Effector memory CD8-positive, alpha-beta T cell (primary cell): ENCODE data around the gene HOXA3.

Experiments used
- ATAC-seq: fragments of 150-1000 bp; cut with Tn5 transposase; replicated peaks from 2 replicates; pipeline ENCODE4 v1.10.0; 2021; ENCODE audit warnings: mild to moderate bottlenecking, moderate library complexity
- DNase-seq, 3 experiments: peaks; one replicate each; pipeline ENCODE4 v3.0.0; 2021
- H3K27ac Mint-ChIP-seq, 2 donors: one replicate each; pipeline ENCODE4 v1.8.0; 2022; ENCODE audit warnings: mild to moderate bottlenecking in 2 of 2, mixed read lengths in 2 of 2, moderate library complexity in 2 of 2
- H3K27me3 Mint-ChIP-seq, 2 donors: one replicate each; pipeline ENCODE4 v1.8.0; 2022; ENCODE audit warnings: mixed read lengths in 2 of 2
- H3K36me3 Mint-ChIP-seq: one replicate; pipeline ENCODE4 v1.8.0; 2022; ENCODE audit warnings: mild to moderate bottlenecking, moderate library complexity, mixed read lengths; ENCODE audit not compliant: insufficient read depth
- H3K4me1 Mint-ChIP-seq, 2 donors: one replicate each; pipeline ENCODE4 v1.8.0; 2022; ENCODE audit warnings: low read depth in 2 of 2, mixed read lengths in 2 of 2
- H3K4me3 Mint-ChIP-seq, 2 donors: one replicate each; pipeline ENCODE4 v1.8.0; 2022; ENCODE audit warnings: mild to moderate bottlenecking in 2 of 2, mixed read lengths in 2 of 2, moderate library complexity in 2 of 2
- H3K9me3 Mint-ChIP-seq, 2 donors: one replicate each; pipeline ENCODE4 v1.8.0; 2022; ENCODE audit warnings: mixed read lengths in 2 of 2

HOXA3 gene

GRCh38 chr7:27185854-27186667, 33.7 kb upstream of the HOXA3 start:
- H3K27ac Mint-ChIP-seq = no peak overlapping the region
- H3K4me3 Mint-ChIP-seq = peak overlapping the region; percentile 80 to 87
- H3K36me3 Mint-ChIP-seq = peaks cover 47% of the 10 kb centered on the region
- ATAC-seq (no peak), DNase-seq (no peak)
- H3K27me3 Mint-ChIP-seq = peaks cover 71 to 93% of the 10 kb centered on the region in 2 donors
- H3K4me1 Mint-ChIP-seq = peaks cover 40 to 48% of the 10 kb centered on the region in 2 donors
- H3K9me3 Mint-ChIP-seq = no peaks in the 10 kb centered on the region

GRCh38 chr7:27185013-27185853, 32.9 kb upstream of the HOXA3 start, which contains the start of gene HOXA11:
Gene HOXA11 (minus strand): TSS chr7:27185232. CDS start chr7:27185144, 88 bp downstream.
- Mint-ChIP-seq H3K27ac (peak within 1 kb of the TSS in 1 of 2 donors; percentile 38), H3K4me1 (peaks cover 40 to 48% of the 10 kb centered on the region in 2 donors), H3K9me3 (no peaks in the 10 kb centered on the region), H3K4me3 (peak within 1 kb of the TSS; percentile 80 to 87), H3K36me3 (peaks cover 47% of the 10 kb centered on the region), H3K27me3 (peaks cover 67 to 93% of the 10 kb centered on the region in 2 donors)
- DNase-seq (no peak), ATAC-seq (peak; percentile 17)

- peaks cover 42 to 44% of the 10 kb centered on the region in 2 donors for H3K4me1 Mint-ChIP-seq
- DNase-seq = no peak
- H3K9me3 Mint-ChIP-seq = no peaks in the 10 kb centered on the region
- peaks cover 49% of the 10 kb centered on the region for H3K36me3 Mint-ChIP-seq
- H3K27me3 Mint-ChIP-seq = peaks cover 67 to 93% of the 10 kb centered on the region in 2 donors
- ATAC-seq = peak; percentile 39
- H3K27ac Mint-ChIP-seq = peak overlapping the region in 1 of 2 donors; percentile 38
- H3K4me3 Mint-ChIP-seq = peak overlapping the region; percentile 80 to 87
These were observed 32.1 kb upstream of the HOXA3 start for GRCh38 chr7:27184337-27185012.

GRCh38 chr7:27183682-27184336, 31.4 kb upstream of the HOXA3 start:
- H3K27me3 Mint-ChIP-seq = peaks cover 67 to 93% of the 10 kb centered on the region in 2 donors
- H3K27ac Mint-ChIP-seq = no peak overlapping the region
- ATAC-seq (no peak), DNase-seq (no peak)
- H3K9me3 Mint-ChIP-seq = no peaks in the 10 kb centered on the region
- peaks cover 36 to 43% of the 10 kb centered on the region in 2 donors for H3K4me1 Mint-ChIP-seq
- peak overlapping the region; percentile 80 to 87 for H3K4me3 Mint-ChIP-seq
- H3K36me3 Mint-ChIP-seq = peaks cover 45% of the 10 kb centered on the region

GRCh38 chr7:27182861-27183681, 30.7 kb upstream of the HOXA3 start:
- Mint-ChIP-seq H3K36me3 (peaks cover 44% of the 10 kb centered on the region), H3K4me1 (peaks cover 29 to 36% of the 10 kb centered on the region in 2 donors), H3K27ac (no peak overlapping the region), H3K4me3 (peak overlapping the region; percentile 80 to 87), H3K9me3 (no peaks in the 10 kb centered on the region), H3K27me3 (peaks cover 67 to 93% of the 10 kb centered on the region in 2 donors)
- no peak for DNase-seq
- ATAC-seq = no peak

- Mint-ChIP-seq H3K27ac (no peak overlapping the region), H3K36me3 (peaks cover 39% of the 10 kb centered on the region), H3K27me3 (peaks cover 68 to 93% of the 10 kb centered on the region in 2 donors), H3K4me3 (peak overlapping the region; percentile 6 to 87), H3K9me3 (no peaks in the 10 kb centered on the region), H3K4me1 (peaks cover 24 to 31% of the 10 kb centered on the region in 2 donors)
- DNase-seq (no peak), ATAC-seq (no peak)
These were observed 30.0 kb upstream of the HOXA3 start for GRCh38 chr7:27182285-27182841.

GRCh38 chr7:27181795-27182275, 29.5 kb upstream of the HOXA3 start:
- peaks cover 39% of the 10 kb centered on the region for H3K36me3 Mint-ChIP-seq
- peaks cover 64 to 93% of the 10 kb centered on the region in 2 donors for H3K27me3 Mint-ChIP-seq
- H3K27ac Mint-ChIP-seq = no peak overlapping the region
- peaks cover 24 to 31% of the 10 kb centered on the region in 2 donors for H3K4me1 Mint-ChIP-seq
- no peak for ATAC-seq
- H3K4me3 Mint-ChIP-seq = no peak overlapping the region
- DNase-seq = no peak
- H3K9me3 Mint-ChIP-seq = no peaks in the 10 kb centered on the region

- H3K36me3 Mint-ChIP-seq = peaks cover 36% of the 10 kb centered on the region
- DNase-seq (no peak), ATAC-seq (no peak)
- H3K4me1 Mint-ChIP-seq = peaks cover 16 to 21% of the 10 kb centered on the region in 2 donors
- no peak overlapping the region for H3K27ac Mint-ChIP-seq
- no peaks in the 10 kb centered on the region for H3K9me3 Mint-ChIP-seq
- H3K27me3 Mint-ChIP-seq = peaks cover 57 to 93% of the 10 kb centered on the region in 2 donors
- H3K4me3 Mint-ChIP-seq = peak overlapping the region in 1 of 2 donors; percentile 50
These were observed 28.3 kb upstream of the HOXA3 start for GRCh38 chr7:27180431-27181420.

GRCh38 chr7:27179503-27180430, 27.4 kb upstream of the HOXA3 start:
- Mint-ChIP-seq H3K27ac (no peak overlapping the region), H3K27me3 (peaks cover 56 to 93% of the 10 kb centered on the region in 2 donors), H3K9me3 (no peaks in the 10 kb centered on the region), H3K4me1 (peaks cover 9 to 12% of the 10 kb centered on the region in 2 donors), H3K4me3 (peak overlapping the region in 1 of 2 donors; percentile 50), H3K36me3 (peaks cover 28% of the 10 kb centered on the region)
- peak; percentile 52 to 64 (median 57) for DNase-seq
- peak; percentile 82 for ATAC-seq

- H3K4me3 Mint-ChIP-seq = no peak overlapping the region
- peaks cover 55 to 93% of the 10 kb centered on the region in 2 donors for H3K27me3 Mint-ChIP-seq
- H3K9me3 Mint-ChIP-seq = no peaks in the 10 kb centered on the region
- peaks cover 21% of the 10 kb centered on the region for H3K36me3 Mint-ChIP-seq
- DNase-seq = no peak
- peaks cover 7 to 11% of the 10 kb centered on the region in 2 donors for H3K4me1 Mint-ChIP-seq
- no peak overlapping the region for H3K27ac Mint-ChIP-seq
- ATAC-seq = no peak
These were observed 26.6 kb upstream of the HOXA3 start for GRCh38 chr7:27179030-27179429.
